ENCODE data around the gene CYP1A2.

The CYP1A2 gene

GRCh38 chr15:74790080-74790916 is 41.7 kb downstream of the CYP1A2 start:
- no peak for FAIRE-seq

- FAIRE-seq, result no peak
Measured at GRCh38 chr15:74791007-74791406, 42.4 kb downstream of the CYP1A2 start.

- FAIRE-seq, result no peak
Measured at GRCh38 chr15:74791667-74792066, 43.0 kb downstream of the CYP1A2 start.

GRCh38 chr15:74792227-74793016 is 43.8 kb downstream of the CYP1A2 start:
- FAIRE-seq, result no peak

GRCh38 chr15:74793135-74794028 is 44.7 kb downstream of the CYP1A2 start:
- no peak for FAIRE-seq

GRCh38 chr15:74794248-74794969 is 45.8 kb downstream of the CYP1A2 start:
- no peak for FAIRE-seq

GRCh38 chr15:74794970-74795349 is 46.3 kb downstream of the CYP1A2 start:
- no peak for FAIRE-seq

- FAIRE-seq, result no peak
Measured at GRCh38 chr15:74795966-74796625, 47.5 kb downstream of the CYP1A2 start.

GRCh38 chr15:74798388-74799254 is 50.0 kb downstream of the CYP1A2 start:
- no peak for FAIRE-seq

GRCh38 chr15:74799255-74799855 is 50.7 kb downstream of the CYP1A2 start:
- no peak for FAIRE-seq

GRCh38 chr15:74799856-74800558 is 51.4 kb downstream of the CYP1A2 start:
- no peak for FAIRE-seq

GRCh38 chr15:74800559-74801094 is 52.0 kb downstream of the CYP1A2 start:
- no peak for FAIRE-seq

- FAIRE-seq, result no peak
Measured at GRCh38 chr15:74801311-74801997, 52.8 kb downstream of the CYP1A2 start.

GRCh38 chr15:74802290-74802689 is 53.6 kb downstream of the CYP1A2 start:
- FAIRE-seq, result no peak

- FAIRE-seq, result no peak
Measured at GRCh38 chr15:74802862-74803447, 54.3 kb downstream of the CYP1A2 start.

- FAIRE-seq, result no peak
Measured at GRCh38 chr15:74804935-74805334, 56.3 kb downstream of the CYP1A2 start.

Measured in endometrium (tissue), 2 donors.